A549 (cell line): ENCODE measurements around the gene CDX1.

ENCODE experiments used
- RCOR1 ChIP-seq: fragments of 150-350 bp; IDR thresholded peaks from 2 replicates; pipeline ENCODE4 v1.6.1; 2014; ENCODE audit warnings: antibody characterized with exemption, low read length, low read depth
- TF ChIP-seq, protein P1 (sequence below): fragments of >200 bp; sonication (Bioruptor Twin); formaldehyde crosslinking; IDR thresholded peaks from 3 replicates; pipeline ENCODE4 v1.5.1; 2016

DNA sequence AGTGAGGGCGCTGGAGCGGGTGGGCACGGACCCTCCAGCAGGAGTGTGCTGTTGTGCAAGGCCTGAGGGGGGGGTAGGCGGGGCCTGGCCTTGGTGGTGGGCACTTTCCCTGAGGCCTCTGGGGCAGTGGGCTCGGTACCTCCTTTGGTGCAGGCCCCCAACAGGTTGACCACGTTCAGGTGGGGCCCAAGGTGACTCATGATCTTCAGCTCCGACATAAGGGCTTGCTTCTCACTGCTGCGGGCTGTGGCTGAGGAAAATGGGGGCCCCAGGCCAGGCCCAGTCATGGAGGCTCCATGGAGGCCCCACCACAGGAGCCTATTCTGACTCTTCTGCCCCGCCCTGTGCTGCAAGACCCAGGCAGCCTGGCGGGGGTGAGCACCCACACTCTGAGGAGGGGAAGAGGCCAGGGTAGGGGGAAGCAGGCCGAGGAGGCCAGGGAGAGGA is 42.4 kb upstream of the CDX1 start:
- TF ChIP-seq, protein P1, sequence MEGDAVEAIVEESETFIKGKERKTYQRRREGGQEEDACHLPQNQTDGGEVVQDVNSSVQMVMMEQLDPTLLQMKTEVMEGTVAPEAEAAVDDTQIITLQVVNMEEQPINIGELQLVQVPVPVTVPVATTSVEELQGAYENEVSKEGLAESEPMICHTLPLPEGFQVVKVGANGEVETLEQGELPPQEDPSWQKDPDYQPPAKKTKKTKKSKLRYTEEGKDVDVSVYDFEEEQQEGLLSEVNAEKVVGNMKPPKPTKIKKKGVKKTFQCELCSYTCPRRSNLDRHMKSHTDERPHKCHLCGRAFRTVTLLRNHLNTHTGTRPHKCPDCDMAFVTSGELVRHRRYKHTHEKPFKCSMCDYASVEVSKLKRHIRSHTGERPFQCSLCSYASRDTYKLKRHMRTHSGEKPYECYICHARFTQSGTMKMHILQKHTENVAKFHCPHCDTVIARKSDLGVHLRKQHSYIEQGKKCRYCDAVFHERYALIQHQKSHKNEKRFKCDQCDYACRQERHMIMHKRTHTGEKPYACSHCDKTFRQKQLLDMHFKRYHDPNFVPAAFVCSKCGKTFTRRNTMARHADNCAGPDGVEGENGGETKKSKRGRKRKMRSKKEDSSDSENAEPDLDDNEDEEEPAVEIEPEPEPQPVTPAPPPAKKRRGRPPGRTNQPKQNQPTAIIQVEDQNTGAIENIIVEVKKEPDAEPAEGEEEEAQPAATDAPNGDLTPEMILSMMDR = no peak
- no peak for TF ChIP-seq RCOR1
